Breast epithelium (tissue), 4 donors: ENCODE measurements around the gene CHD3. TPM values are rescaled to one million over a fixed set of nuclear protein-coding genes. Genes with fewer than 3 reads are reported as not detected.
A peak's percentile ranks its signal among the peaks of the same experiment; 100 is the strongest.

Source experiments
- DNase-seq, 2 donors: peaks; one replicate each; pipeline ENCODE4 v3.0.0-alpha.2; 2019; ENCODE audit warnings: low spot score in 2 of 2
- H3K27ac ChIP-seq, 2 donors: fragments of 200-600 bp; sonication (generic) in 1 of 2; one replicate each; pipeline ENCODE4 v1.5.1; 2016 to 2019; ENCODE audit warnings: mild to moderate bottlenecking in 1 of 2
- H3K27me3 ChIP-seq, 2 donors: fragments of 200-600 bp; sonication (generic) in 1 of 2; one replicate each; pipeline versions ENCODE4 v1.5.1 to v1.6.0; 2017 to 2019; ENCODE audit warnings: control low read depth in 1 of 2, mild to moderate bottlenecking in 1 of 2
- H3K36me3 ChIP-seq: fragments of 200-600 bp; one replicate; pipeline ENCODE4 v1.5.1; 2019
- H3K4me1 ChIP-seq, 2 donors: fragments of 200-600 bp; sonication (generic); one replicate each; pipeline ENCODE4 v1.5.1; 2016 to 2019; ENCODE audit warnings: control low read depth in 1 of 2
- H3K4me3 ChIP-seq, 3 donors: fragments of 200-600 bp; sonication (generic); 1 replicate in 2 of 3; 2 replicates in 1 of 3; pipeline ENCODE4 v1.5.1; 2016 to 2019; ENCODE audit warnings: mild to moderate bottlenecking in 3 of 3, moderate library complexity in 2 of 3
- H3K9me3 ChIP-seq, 2 donors: fragments of 200-600 bp; sonication (generic) in 1 of 2; one replicate each; pipeline ENCODE4 v1.5.1; 2016 to 2019; ENCODE audit warnings: control low read depth in 1 of 2
- POLR2A ChIP-seq: fragments of 450-650 bp; IDR thresholded peaks from one replicate; pipeline ENCODE4 v1.6.1; 2016; ENCODE audit warnings: antibody characterized with exemption, mild to moderate bottlenecking, moderate library complexity
- POLR2AphosphoS5 ChIP-seq, 3 donors: sonication (generic); formaldehyde crosslinking; IDR thresholded peaks; one replicate each; pipeline ENCODE4 v1.6.1; 2017; ENCODE audit warnings: antibody characterized with exemption in 3 of 3
- intact Hi-C: fragments of 100-400 bp; cut with DNase I; formaldehyde crosslinking; loops from one replicate; pipeline ENCODE4 v1.15.1; 2023; ENCODE audit warnings: low total_unique reads
- total RNA-seq, 3 donors: library from RNA; depleted of rRNA; stranded (reverse); fragments of >200 nt; gene quantifications; one replicate each; pipeline ENCODE4 v1.1.0, GENCODE V29; 2016
- TF ChIP-seq, protein P1 (sequence below), 3 donors: fragments of 450-650 bp; IDR thresholded peaks; one replicate each; pipeline ENCODE4 v1.5.1; 2016 to 2017; ENCODE audit warnings: antibody characterized with exemption in 3 of 3, mild to moderate bottlenecking in 3 of 3, moderate library complexity in 3 of 3

Gene CHD3
- total RNA-seq, 3 donors from 2014 or later = 47.5 to 99.0 (median 90.0) TPM

DNA sequence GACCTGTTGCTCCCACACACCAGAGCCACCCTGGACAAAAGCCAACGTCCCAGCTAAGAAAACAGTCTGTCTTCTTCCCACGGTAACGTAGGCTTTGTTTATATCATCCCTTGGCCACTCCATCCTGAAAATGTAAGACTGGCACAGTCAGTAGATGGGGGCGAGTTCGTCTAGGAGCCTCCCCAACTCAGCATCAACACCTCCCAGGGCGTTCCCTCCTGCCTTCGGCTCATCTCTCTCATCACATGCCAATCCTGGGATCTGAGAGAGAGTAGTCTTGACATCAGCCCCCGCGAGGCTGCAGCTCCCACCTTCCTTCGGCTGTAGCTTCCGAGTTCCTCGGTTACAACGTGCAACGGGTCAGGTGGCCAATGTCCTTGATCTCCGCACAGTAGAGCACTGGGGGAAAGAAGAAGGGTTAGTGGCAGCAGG is 26.6 kb downstream of the CHD3 start:
- peaks cover 6% of the 10 kb centered on the region for H3K36me3 ChIP-seq
- H3K4me3 ChIP-seq = peak overlapping the region; percentile 49 to 72 (median 71)
- H3K9me3 ChIP-seq = no peaks in the 10 kb centered on the region
- peaks cover 0 to 5% of the 10 kb centered on the region in 2 donors for H3K4me1 ChIP-seq
- DNase-seq = peak in 1 of 2 donors; percentile 59
- H3K27ac ChIP-seq = peak overlapping the region; percentile 97
- H3K27me3 ChIP-seq = no peaks in the 10 kb centered on the region
- intact Hi-C loops = loop anchor here (10.0 kb wide), 1 partner anchor 50 kb away; no protein-coding TSS in a partner anchor
- no peak for TF ChIP-seq POLR2A
- TF ChIP-seq, protein P1, sequence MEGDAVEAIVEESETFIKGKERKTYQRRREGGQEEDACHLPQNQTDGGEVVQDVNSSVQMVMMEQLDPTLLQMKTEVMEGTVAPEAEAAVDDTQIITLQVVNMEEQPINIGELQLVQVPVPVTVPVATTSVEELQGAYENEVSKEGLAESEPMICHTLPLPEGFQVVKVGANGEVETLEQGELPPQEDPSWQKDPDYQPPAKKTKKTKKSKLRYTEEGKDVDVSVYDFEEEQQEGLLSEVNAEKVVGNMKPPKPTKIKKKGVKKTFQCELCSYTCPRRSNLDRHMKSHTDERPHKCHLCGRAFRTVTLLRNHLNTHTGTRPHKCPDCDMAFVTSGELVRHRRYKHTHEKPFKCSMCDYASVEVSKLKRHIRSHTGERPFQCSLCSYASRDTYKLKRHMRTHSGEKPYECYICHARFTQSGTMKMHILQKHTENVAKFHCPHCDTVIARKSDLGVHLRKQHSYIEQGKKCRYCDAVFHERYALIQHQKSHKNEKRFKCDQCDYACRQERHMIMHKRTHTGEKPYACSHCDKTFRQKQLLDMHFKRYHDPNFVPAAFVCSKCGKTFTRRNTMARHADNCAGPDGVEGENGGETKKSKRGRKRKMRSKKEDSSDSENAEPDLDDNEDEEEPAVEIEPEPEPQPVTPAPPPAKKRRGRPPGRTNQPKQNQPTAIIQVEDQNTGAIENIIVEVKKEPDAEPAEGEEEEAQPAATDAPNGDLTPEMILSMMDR (IDR thresholded peaks at IDR 0.05) = no peak
- TF ChIP-seq POLR2AphosphoS5 (IDR thresholded peaks at IDR 0.05) = no peak

DNA sequence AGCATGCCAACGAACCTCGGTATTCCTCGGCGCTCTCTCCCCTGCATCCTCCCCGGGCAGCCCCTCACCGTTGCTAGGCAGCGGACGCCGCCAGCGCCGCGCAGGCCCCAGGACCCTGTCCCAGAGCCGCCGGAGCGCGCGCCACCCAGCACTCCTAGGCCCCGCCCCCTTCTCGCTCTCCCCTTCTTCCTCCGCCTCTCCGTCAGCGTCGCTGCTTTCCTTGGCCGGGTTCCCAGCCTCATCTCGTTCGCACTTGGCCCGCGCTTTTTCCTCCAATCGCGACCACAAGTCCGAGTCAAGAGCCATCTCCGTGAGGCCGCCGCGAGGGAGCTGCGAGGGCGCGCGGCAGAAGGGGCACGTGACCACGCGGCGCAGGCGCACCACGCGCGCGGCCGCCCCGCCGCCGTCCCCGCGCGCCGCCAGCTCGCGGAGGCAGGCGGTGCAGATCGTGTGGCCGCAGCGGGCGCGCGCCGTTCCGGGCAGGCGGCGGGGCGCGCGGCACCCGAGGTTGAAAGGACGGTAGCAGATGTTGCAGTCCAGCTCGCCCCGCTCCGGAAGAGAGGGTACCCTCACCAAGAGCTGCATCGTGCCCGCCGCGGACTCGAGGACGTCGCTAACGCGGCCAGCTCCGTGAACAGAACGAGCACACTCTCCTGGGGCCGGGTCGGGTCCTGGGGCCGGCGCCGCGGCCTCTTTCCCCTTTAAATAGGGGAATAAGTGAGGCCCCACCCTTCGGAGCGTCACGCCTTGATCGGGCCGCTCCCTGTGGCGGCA is 27.2 kb downstream of the CHD3 start, which contains the start of gene RNF227:
Gene RNF227 (minus strand): TSS at position 679 of the 774 bp plus-strand sequence. CDS start 94 bp downstream, at position 585.
- Histone ChIP-seq H3K27me3 (no peaks in the 10 kb centered on the region), H3K4me1 (peaks cover 0 to 5% of the 10 kb centered on the region in 2 donors), H3K4me3 (peak within 1 kb of the TSS; percentile 49 to 72 (median 71)), H3K36me3 (peaks cover 1% of the 10 kb centered on the region), H3K9me3 (no peaks in the 10 kb centered on the region), H3K27ac (peak within 1 kb of the TSS; percentile 97)
- intact Hi-C loops = loop anchor here (10.0 kb wide), 1 partner anchor 51 kb away; no protein-coding TSS in a partner anchor
- peak; percentile 90 to 92 for DNase-seq
- TF ChIP-seq POLR2A (no peak), POLR2AphosphoS5 (IDR thresholded peaks at IDR 0.05) (peak; percentile 23 to 79 (median 62))
- TF ChIP-seq, protein P1 (IDR thresholded peaks at IDR 0.05) = peak in 1 of 3 donors; percentile 11

DNA sequence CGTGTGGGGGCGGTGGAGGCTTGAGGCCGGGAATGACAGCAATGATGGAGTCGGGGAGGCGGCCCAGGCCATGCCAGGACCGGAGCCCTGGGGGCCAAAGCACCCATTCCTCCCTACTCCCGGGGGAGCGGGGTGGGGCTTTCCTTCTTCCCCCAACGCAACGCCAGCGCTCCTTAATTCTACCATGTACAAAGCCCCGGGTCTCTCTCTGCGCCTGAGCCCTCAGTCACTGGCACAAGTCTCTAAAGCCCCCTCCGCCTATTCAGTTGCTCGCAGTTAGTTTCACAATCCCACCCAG is 27.7 kb downstream of the CHD3 start:
- Histone ChIP-seq H3K4me3 (peak overlapping the region; percentile 49 to 72 (median 71)), H3K27me3 (no peaks in the 10 kb centered on the region), H3K9me3 (no peaks in the 10 kb centered on the region), H3K4me1 (peaks cover 0 to 5% of the 10 kb centered on the region in 2 donors), H3K36me3 (no peaks in the 10 kb centered on the region), H3K27ac (peak overlapping the region; percentile 97)
- intact Hi-C loops = loop anchor here (10.0 kb wide), 1 partner anchor 52 kb away; no protein-coding TSS in a partner anchor
- peak; percentile 66 to 85 for DNase-seq
- TF ChIP-seq, protein P1 (IDR thresholded peaks at IDR 0.05) = no peak
- peak; percentile 4 to 48 (median 18) for TF ChIP-seq POLR2AphosphoS5 (IDR thresholded peaks at IDR 0.05)

DNA sequence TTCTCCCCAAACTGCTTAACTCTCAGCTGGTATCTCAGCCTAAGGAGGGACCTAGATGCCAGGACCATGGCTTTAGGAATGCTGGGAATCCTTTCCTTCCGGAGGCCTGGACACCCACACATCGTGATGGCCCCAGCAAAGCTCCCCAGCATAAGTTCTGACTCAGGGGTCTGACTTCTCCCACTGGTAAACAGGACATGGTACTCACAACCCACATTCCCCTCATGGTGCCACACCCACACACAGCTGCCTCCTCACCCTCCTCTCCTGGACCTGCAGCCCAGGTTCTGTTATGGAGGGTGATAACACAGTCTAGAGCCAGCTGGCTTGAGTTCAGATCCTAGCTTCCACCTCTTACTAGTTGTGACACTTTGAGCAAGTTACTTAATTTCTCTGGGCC is 28.2 kb downstream of the CHD3 start:
- peak overlapping the region; percentile 97 for H3K27ac ChIP-seq
- H3K4me1 ChIP-seq = peaks cover 0 to 5% of the 10 kb centered on the region in 2 donors
- peak overlapping the region in 2 of 3 donors; percentile 71 to 72 for H3K4me3 ChIP-seq
- H3K36me3 ChIP-seq = no peaks in the 10 kb centered on the region
- TF ChIP-seq, protein P1 (IDR thresholded peaks at IDR 0.05) = no peak
- no peak for TF ChIP-seq POLR2AphosphoS5 (IDR thresholded peaks at IDR 0.05)
- TF ChIP-seq POLR2A = no peak
- DNase-seq = peak in 1 of 2 donors; percentile 48
- no peaks in the 10 kb centered on the region for H3K9me3 ChIP-seq
- no peaks in the 10 kb centered on the region for H3K27me3 ChIP-seq
- intact Hi-C loops = loop anchor here (10.0 kb wide), 1 partner anchor 52 kb away; no protein-coding TSS in a partner anchor

DNA sequence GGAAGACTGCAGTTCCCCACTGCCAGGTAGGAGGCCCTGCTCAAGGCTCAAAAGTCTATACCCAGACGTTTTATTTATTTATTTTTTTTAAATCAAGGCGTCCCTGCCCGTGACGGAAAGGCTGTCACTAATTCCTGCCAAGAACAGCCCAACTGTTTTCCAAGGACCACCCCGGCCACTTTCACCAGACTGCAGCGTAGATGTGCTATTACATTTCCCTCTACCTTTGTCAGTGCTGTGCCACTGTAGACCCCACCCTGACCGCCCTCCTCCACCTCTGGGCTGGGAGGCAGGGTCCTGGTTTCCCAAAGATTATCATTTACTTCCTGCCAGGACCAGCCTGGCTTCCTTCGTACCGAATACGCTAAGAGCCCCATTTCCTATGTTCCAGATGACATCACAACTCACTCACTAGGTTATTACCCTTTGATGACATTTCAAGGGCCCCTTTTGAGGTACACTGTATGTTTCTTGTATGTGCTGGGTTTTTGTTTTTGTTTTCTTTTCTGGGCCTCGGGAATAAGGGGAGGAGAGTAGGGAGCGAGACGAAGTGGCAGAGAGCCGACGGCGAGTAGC is 33.8 kb downstream of the CHD3 start:
- H3K9me3 ChIP-seq = no peaks in the 10 kb centered on the region
- H3K27me3 ChIP-seq = no peaks in the 10 kb centered on the region
- intact Hi-C loops = no loop called here
- H3K4me3 ChIP-seq = peak overlapping the region; percentile 44 to 76 (median 52)
- TF ChIP-seq POLR2AphosphoS5 (IDR thresholded peaks at IDR 0.05) (no peak), POLR2A (no peak)
- TF ChIP-seq, protein P1 (IDR thresholded peaks at IDR 0.05) = no peak
- H3K27ac ChIP-seq = peak overlapping the region; percentile 81 to 88
- DNase-seq = no peak
- H3K36me3 ChIP-seq = no peaks in the 10 kb centered on the region
- no peaks in the 10 kb centered on the region for H3K4me1 ChIP-seq
